ENCODE results near the gene FLT4. TPM values are rescaled to one million over a fixed set of nuclear protein-coding genes. Genes with fewer than 3 reads are reported as not detected.
A peak's percentile ranks its signal among the peaks of the same experiment; 100 is the strongest.

The FLT4 gene
- total RNA-seq, 1 experiment from 2014 or later = 6.3 TPM

- WGBS (ENCODE audit: extremely low coverage, insufficient read length, low lambda C conversion rate) = no CpG with 5 or more reads among the region's 22 CpGs
- no peak overlapping the region for H2AFZ ChIP-seq (ENCODE audit: low read length)
- H2BK15ac ChIP-seq (ENCODE audit: low read depth, low read length) = no peak overlapping the region
- no peak overlapping the region for H3K9ac ChIP-seq (ENCODE audit: extremely low read depth, insufficient read length, low read length)
- no peaks in the 10 kb centered on the region for H3K9me3 ChIP-seq (ENCODE audit: control insufficient read depth, low read depth, low read length)
- peak overlapping the region; percentile 62 to 65; a peak in 4 of 5 replicates for H3K4me3 Mint-ChIP-seq
- no peaks in the 10 kb centered on the region for H3K79me2 ChIP-seq (ENCODE audit: insufficient read depth, low read length)
- no peak overlapping the region for H3K18ac ChIP-seq (ENCODE audit: insufficient read length, low read depth, low read length)
- H3K14ac ChIP-seq (ENCODE audit: insufficient read depth, low read length) = no peak overlapping the region; the same call in 1 of the 2 replicates
- no peak overlapping the region for H4K5ac ChIP-seq (ENCODE audit: insufficient read length, low read depth, low read length)
- H3K23me2 ChIP-seq (ENCODE audit: insufficient read length, low read depth, low read length, poor library complexity, severe bottlenecking) = peaks cover 4% of the 10 kb centered on the region
- H3K36me3 Mint-ChIP-seq (ENCODE audit: insufficient read depth in 1 of 3, low read depth in 3 of 3) = peaks cover 0 to 5% (median 0%) of the 10 kb centered on the region in 3 experiments; a peak in 3 of 7 replicates
- no peak overlapping the region for H2BK20ac ChIP-seq (ENCODE audit: low read depth, low read length, poor library complexity, severe bottlenecking)
- H3K4me1 Mint-ChIP-seq = peaks cover 6 to 8% of the 10 kb centered on the region in 2 experiments; a peak in 3 of 4 replicates
- H3K56ac ChIP-seq (ENCODE audit: insufficient read length, low read depth, low read length) = no peak overlapping the region
- no peak overlapping the region for H4K8ac ChIP-seq (replicated peaks; ENCODE audit: insufficient read length, low read depth, low read length)
- no peaks in the 10 kb centered on the region for H3K79me1 ChIP-seq (ENCODE audit: insufficient read depth, low read depth, low read length, poor library complexity, severe bottlenecking)
- H3T11ph ChIP-seq (ENCODE audit: low read length) = no peak overlapping the region
- H3K27me3 Mint-ChIP-seq (ENCODE audit: low read depth) = peaks cover 17% of the 10 kb centered on the region
- H3K27ac ChIP-seq (ENCODE audit: insufficient read length, low read depth, low read length) = no peak overlapping the region
- no peak for DNase-seq
- H4K91ac ChIP-seq (ENCODE audit: insufficient read length, low read depth, low read length) = no peak overlapping the region
- H3K23ac ChIP-seq (ENCODE audit: insufficient read length, low read depth, low read length) = no peak overlapping the region
- H2BK5ac ChIP-seq (ENCODE audit: insufficient read length, low read length) = no peak overlapping the region
- H4K20me1 ChIP-seq (ENCODE audit: control insufficient read depth, insufficient read depth, insufficient read length) = no peaks in the 10 kb centered on the region
- H2AK5ac ChIP-seq (ENCODE audit: insufficient read length, low read length) = no peak overlapping the region
- H3K4me2 ChIP-seq (ENCODE audit: insufficient read depth, insufficient read length, low read length) = no peak overlapping the region
- H3K9me3 Mint-ChIP-seq = no peaks in the 10 kb centered on the region
- no peak overlapping the region for H2BK12ac ChIP-seq (ENCODE audit: insufficient read length, low read depth, low read length)
- H2BK120ac ChIP-seq (ENCODE audit: low read depth, low read length, poor library complexity, severe bottlenecking) = no peak overlapping the region
- no peak for TF ChIP-seq CTCF (conservative IDR thresholded peaks at IDR 0.05)
- peaks cover 3% of the 10 kb centered on the region; the same call in 1 of the 2 replicates for H3K27me3 ChIP-seq (ENCODE audit: insufficient read depth, low read length)
- no peaks in the 10 kb centered on the region for H3K4me1 ChIP-seq (ENCODE audit: insufficient read depth, low read length)
- no peak overlapping the region for H3K27ac Mint-ChIP-seq
- no peak overlapping the region for H3K4ac ChIP-seq (ENCODE audit: low read depth, low read length)
Measured at GRCh38 chr5:180619563-180619915, 29.9 kb downstream of the FLT4 start.

All from H9 (cell line).